Stimulated activated CD8-positive, alpha-beta memory T cell treated with anti-CD3 and anti-CD28 coated beads, Interleukin-4, amount 100 ng/mL, for 48 hours (primary cell): ENCODE measurements around the gene SLC24A3.

Experiments
- DNase-seq: peaks from one replicate; pipeline ENCODE4 v3.0.0-alpha.2; 2020

The SLC24A3 gene

DNA sequence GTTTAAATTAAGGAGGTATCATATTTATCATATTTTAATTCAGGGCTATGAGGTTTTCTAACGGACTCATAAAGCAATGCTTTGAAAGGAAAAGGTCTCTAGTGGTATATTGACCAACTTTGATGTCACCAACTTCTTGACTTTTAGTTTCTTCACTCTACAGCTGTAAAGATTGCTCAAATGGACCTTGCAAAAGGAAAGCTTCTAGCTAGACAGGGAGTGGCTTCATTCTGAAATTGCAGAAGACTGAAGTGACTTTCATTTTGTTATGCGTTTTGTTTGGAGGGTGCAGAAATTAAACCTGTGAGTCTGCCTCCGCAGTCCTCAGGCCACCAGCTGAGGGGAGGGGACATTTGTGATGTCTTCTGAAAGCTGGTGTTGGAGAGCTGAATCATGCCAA lies 95.7 kb downstream of the SLC24A3 start:
- no peak for DNase-seq

DNA sequence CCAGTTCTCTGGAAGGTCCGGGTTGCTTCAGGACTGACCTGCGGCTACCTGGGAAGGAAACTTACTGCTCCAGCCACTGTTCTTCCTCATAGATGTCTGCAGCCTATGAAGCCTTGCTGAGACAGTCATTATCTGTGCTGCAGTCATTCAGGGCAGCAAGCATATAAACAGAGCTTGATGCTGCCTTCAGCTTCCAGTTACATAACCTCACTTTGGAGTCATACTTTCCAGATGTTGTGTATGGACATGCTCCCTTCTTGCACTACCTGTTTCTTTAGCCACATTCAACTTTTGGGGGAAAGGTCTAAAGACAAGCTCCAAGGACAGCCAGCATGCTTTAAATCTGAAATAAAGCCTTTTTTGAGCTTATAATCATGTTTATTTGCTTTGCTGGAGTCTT lies 98.1 kb downstream of the SLC24A3 start:
- no peak for DNase-seq

DNA sequence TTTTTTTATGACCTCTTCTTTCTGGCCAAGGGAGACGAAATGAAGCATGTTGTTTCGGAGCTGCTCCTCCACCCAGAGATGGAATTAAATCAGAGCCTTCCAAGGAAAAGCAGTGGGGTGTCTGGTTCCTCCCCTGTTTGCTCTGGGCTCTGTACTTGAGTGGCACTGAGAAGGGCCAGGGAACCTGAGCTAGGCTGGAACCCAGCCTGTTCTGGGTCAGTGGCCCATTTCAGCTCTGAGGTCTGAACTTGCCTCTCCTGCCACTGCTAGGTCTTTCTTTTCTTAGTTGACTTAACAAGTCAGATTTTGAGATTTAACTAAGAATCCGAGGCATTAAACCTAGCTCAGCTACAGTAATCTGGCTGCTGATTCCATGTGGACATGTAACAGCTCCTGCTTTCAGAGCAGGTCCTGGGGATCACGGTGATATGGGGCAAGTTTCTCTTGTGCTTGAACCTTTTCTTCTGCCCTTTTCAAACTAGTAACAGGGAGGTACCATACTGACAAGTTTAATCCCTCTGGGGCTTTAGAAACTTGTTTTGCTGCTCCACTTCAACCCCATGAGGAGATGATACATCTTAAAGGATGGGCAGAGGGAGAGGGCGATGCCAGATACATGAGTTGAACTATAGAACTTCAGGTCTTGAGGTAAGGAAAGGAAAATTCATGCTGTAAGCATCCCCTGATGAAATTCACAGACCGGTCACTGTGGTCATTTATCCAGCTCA lies 101.1 kb downstream of the SLC24A3 start:
- no peak for DNase-seq

DNA sequence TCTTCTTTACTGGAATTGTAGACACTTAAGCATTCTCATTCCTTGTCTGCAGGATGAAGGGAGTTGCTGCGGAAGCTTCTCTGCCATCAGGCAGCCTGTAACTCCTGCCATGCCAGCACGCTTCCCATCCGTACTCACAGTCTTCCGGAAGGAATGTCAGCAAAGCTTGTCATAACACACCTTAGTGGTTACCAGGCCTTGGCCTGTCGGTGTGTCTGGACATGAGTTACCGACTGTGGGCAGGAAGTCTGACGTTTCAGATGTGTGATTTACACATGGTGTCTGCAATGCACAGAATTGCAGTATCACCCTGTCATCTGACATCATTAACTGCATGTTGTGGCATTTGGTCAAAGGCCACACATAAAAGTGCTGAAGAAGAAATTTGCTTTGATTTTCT lies 102.2 kb downstream of the SLC24A3 start:
- no peak for DNase-seq

DNA sequence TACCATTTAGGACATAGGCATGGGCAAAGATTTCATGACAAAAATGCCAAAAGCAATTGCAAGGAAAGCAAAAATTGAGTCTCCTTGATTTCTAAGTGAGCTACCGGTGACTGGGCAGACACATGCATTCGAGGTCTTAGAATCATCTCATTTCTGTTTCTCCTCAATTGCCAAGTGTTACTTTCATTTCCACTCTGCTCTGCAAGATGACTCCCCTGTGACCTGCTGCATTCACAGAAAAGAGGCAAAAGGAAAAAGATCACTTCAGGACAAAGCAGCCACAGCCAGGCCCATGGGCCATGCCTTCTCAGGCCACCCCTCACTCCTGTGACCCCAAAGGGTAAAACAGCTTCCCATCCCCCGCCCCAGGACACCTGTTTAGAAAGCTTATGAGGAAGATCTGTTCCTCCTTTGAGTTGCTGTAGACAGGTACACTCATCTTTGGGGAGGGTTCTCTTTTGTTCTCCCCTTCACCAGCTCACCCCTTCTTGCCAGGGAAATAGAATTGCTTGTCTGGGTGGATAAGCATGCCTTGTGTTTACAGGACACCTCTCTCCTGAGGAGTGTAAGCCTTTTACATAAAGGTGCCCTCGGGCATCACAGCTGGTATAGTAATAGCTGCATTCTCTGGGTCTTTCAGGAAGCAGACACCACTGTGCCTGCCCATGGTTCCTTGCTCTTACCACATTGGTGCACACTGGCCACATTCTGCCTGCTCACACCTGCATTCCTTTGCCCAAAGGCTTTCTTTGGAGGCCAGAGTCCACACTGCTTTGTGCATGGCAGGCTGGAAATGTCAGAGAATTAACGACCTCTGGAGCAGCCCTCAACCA lies 105.0 kb downstream of the SLC24A3 start:
- DNase-seq, result no peak

DNA sequence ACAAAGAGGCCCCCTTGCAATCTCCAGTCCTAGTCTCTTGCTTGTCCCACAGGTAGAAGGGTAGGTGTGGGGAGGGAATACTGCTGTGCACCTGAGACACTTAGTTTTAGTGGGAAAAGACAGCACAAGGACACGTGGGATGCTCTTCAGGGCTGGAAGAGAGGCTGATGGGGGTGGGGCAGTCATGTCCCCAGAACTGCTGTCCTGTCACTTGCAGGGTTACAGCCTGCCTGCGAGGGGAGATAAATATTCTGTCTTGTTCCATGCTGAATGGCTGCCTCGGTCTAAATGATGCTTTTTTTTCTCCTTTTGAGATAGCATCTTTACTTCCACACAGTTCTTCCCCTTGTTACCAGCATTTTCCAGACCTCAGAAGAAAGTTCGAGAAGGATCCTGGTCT lies 106.2 kb downstream of the SLC24A3 start:
- no peak for DNase-seq

DNA sequence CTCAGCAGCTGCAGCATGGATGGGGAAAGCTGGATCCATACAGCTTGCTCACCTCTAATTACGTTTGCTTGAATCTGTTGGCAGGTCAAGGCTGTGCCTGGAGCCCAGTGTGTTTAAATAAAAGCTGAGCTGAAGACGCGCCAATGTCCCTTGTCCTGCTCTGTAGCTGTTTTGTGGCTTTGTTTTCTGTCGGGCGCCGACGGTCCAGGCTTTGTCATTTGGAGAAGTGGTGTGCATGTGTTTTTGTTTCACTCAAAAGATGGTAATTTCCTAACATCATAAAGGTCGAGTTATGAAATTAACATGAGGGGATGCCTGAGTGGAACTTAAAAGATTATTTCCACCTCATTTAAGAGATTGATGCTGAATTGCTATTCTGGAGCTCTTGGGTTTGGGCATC lies 107.6 kb downstream of the SLC24A3 start:
- no peak for DNase-seq

DNA sequence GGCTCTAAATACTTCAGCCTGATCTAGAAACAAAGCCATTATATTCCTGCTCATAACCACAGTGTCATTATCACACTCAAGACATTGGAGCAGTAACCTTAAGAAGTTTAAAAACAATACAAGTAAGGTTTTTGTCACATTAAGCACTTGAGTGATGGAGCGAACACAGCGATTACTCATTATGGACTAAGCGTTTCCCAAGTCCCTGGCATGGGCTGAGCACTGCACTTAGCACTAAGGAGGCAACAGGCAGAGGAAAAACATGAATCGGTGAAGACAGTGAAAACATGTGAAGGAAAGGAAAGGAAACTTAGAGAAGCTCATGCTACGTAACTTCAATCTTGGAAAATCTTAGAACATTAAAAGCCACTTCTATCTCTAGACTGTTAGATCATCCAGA lies 108.7 kb downstream of the SLC24A3 start:
- DNase-seq, result no peak

DNA sequence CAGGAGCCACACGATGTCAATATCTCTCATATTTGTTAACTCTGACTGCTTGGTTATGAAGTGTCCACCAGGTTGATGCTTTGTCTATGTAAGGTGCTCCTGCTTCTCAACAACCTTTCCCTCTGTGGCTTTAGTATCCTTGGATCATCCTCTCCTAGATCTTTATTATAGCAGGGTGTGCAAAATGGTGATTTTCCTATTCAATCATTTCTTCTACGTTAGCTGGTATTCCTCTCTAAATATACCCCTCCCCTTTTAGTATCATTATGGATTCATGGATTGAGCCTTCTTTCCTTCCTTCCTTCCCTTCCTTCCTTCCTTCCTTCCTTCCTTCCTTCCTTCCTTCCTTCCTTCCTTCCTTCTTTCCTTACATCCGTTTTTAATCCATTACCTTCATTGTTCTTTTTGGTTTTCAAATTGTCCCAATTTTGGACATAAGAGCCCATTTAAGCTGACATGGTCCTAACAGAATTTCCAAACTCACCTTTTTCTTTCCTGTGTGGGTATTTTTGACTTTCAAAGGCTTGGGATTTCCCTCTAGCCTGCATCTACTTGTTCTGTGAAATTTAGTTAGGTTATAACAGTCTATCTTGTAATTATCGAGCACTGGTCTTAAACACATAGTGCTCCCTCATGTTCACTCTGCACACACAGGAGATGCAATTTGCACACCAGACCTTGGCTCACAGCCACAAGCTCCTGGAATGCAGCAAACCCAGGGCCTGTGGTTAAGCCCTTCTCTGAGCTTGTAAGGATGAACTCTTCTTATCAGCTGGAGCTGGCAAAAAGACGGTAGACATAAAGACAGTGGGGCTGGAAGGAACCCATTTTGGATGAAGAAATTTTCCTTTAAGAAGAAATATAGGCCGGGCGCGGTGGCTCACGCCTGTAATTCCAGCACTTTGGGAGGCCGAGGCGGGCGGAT lies 109.9 kb downstream of the SLC24A3 start:
- no peak for DNase-seq

DNA sequence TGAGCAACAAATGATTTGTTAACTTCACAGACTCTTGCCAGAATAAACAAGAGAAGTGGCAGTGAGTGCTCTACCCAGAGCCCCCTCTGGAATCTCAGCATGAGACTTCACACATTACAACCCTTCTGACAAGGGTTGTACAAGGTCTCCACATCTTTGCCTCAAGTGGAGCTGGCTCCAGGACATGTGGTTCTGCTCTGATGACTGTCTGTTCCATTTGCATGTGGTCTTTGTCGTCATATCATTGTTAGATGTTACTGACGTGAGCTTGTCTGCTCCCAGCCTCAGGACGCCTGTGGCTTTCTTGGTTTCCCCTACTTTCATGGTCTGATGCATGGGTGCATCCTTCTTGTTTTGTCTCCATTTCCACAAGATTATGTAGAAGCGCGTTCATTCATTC lies 115.0 kb downstream of the SLC24A3 start:
- no peak for DNase-seq

DNA sequence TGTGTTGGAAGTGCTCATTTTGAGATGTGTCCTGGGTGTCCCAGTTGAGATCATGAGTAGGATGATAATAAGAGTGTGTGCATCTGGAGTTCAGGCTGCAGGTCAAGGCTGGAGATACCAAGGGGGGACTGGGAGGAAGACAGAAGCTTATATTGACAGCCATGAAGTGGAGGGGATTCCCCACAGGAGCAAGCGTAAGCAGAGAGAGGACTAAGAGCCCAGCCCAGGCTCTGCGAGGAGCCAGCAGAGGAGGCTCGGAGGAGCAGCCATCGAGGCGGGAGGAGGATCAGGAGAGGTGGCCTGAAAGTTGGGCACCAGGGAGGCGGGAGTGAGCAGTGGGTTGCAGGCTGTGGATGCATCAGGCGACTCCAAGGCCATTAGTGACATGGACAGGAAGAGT lies 116.2 kb downstream of the SLC24A3 start:
- DNase-seq, result no peak

DNA sequence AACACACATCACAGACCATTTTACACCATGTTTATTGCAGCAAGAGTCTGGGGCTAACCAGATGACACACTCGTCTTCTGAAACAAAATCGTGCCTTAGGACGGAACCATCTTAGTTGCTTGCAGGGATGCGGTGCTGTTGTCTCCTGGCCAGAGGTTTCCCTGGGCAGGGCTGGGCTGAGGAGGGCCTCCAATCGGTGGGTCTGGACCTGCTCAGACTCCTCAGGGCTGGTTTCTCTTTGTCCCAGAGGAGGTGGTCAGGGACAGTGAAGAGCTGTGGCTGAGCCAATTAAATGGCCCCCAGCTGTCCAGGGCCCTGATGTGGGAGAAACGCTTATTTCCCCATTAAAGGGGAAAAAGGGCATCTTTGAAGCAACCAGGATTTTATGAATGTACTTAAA lies 117.6 kb downstream of the SLC24A3 start:
- DNase-seq, result no peak

DNA sequence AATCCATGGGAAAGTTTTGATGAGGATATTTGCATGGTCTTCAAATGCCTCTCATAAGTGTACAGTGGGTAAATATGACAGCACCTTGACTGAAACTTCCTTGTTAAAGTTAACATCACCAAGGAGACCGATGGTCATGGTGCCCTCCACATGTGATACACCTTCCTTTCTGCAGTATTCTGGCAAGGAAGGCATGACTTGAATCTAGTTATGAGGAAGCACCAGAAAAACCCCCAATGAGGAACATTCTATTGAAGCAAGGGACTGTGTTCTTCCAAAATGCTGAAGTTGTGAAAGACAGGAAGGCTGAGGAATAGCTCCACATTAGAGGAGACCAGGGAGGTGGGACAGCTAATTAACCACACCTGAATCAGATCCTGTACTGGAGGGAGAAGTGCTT lies 118.3 kb downstream of the SLC24A3 start:
- DNase-seq, result no peak

DNA sequence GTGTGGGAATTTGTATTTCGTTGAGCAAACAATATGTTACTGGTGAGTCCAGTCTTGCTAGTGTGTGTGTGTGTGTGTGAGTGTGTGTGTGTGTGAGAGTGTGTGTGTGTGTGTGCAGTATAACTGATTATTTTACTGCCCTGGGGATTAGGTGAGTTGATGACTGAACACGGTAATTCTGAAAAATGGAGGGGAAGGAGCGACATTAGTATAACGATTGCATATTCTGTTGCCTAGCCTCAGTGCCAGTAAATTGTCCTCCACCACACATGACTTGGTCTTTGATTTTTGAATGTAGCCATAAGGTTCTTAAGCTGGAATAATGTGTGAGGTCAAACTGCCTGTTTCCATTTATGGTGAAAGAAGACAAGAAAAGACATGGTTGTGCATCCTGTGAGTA lies 121.1 kb downstream of the SLC24A3 start:
- no peak for DNase-seq

DNA sequence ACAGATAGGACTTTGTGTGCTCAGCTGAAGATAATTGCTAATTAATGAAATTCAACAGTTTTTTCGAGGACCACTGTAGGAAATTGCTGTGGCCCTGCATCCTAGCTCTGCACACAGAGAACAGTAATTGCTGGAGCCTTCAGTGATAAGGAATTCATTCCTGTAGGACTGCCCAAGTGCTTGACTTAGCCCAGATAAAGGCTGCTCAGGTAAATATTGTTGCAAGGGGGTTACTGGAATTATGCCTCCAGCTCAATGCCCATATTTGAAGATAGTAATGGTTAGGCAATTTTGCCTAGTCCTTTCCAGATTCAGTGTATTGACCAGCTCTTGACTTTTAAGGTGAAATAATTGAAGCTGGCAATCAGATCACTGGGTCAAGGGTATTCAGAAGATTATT lies 122.9 kb downstream of the SLC24A3 start:
- no peak for DNase-seq

DNA sequence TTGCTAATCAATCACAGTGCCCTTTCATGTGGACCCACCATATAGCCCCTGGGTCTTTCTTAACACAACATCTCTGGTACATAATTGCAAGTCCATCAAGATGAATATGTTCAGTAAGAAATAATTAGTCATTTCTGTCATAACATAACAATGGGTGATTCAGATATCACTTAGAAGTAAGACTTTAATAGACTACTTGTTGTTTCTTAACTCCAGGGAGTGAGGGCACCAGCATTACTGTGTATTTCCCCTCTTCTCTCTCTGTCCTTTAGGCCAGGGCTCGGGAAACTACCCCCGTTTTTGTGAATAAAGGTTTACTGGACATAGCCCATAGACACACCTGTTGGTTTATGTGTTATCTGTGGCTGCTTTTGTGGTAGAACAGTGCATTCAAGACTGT lies 123.5 kb downstream of the SLC24A3 start:
- no peak for DNase-seq

DNA sequence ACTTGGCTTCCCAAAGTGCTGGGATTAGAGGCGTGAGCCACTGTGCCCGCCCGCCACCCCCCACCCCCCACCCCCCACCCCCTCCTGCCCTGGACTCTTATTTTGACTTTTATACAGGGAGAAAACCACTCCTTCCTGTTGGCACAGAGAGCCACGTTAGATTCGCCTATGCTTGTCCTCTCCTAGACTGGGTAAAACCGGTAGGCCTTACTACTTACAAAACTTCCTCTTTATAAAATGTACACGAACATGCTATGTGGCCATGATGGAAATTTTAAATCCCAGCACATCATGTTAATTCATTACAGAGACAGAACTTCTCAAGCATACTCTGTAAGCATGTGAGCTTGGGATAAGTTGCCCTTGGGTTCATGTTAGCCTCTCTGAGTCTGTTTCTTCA lies 124.2 kb downstream of the SLC24A3 start:
- no peak for DNase-seq

DNA sequence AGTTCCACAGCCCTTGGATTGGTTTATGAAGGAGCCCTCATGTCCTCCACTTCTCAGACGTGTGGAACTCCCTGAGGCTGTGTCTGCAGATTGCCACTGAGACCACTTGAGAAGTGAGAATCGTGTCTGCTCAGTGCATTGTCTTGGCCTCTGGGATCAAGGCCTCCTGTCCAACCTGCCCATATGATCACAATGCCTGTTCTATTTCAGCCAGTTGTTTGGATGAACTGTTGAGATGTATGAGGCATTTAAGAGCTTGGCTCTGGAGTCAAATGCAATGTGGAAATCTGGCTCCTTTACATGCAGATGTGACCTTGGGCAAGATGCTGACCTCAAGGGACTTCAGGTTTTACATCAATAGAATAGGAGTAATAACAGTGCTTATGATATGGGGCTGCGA lies 125.9 kb downstream of the SLC24A3 start:
- DNase-seq, result no peak

DNA sequence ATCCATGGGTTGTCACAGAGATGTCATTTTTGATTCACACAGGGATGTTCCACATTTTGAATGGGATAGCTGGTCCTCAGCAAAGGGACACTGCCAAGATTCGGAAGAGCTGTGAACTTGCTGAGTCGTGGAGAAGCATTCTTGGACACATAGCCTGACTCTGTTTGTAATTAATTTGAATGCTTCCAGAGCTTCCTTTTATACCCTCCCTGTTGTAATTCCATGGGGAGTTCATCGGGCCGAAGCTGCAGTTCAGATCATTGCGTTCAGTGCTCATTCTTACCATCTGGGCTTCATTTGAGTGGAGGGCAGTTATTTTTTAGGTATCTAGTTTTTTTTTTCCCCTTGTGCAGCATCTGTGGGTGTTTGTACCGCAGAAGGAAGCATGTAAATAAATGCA lies 126.5 kb downstream of the SLC24A3 start:
- DNase-seq, result no peak

DNA sequence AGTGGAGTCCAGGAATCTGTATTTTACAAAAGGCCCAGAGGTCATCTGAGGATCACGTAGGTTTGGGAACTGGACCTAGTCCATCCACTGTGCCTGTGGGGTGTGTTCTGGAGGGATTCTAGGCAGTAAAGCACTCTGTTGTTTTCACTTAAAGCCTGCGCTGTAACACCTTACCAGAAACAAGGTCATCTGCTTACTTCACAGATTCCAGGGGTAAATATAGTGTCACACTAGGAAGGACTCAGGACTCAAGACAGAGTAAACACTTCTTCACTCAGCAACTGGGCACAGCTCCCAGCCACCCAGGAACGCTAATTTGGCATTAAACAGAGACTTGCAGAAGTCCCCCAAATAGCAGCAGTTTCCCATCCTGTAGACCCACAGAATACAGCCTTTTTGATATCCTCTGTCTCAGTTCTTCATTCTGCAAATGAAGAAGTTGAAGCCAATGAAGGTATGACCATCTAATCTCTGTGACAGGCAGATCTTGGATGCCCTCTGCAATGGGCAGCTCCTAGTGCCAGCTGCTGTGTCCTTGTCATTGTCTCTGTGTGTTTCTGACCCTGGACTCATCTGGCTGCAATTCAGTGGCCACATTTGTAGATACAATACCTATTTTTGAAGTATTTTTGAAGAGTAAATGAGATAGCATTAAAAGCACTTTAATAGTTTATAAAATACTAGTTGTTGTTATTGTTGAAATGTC lies 129.1 kb downstream of the SLC24A3 start:
- DNase-seq, result no peak

DNA sequence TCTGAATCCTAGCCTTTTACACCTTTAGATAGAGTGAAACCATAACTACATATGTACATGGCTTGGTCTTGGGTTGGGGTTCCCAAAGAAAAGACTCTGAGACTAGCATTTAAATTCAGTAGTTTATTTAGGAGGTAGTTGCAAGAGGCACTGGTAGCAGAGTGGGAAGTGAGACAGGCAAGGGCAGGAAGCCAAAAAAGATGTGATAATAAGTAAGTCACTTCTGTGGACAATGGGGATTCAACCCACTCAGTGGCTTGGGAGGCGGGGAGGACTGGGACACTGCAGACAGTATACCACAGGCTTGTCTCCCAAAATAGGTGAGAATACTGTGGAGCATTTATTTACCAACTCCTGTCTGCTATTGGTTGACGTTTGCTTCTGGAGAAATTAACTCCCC lies 131.9 kb downstream of the SLC24A3 start:
- no peak for DNase-seq

DNA sequence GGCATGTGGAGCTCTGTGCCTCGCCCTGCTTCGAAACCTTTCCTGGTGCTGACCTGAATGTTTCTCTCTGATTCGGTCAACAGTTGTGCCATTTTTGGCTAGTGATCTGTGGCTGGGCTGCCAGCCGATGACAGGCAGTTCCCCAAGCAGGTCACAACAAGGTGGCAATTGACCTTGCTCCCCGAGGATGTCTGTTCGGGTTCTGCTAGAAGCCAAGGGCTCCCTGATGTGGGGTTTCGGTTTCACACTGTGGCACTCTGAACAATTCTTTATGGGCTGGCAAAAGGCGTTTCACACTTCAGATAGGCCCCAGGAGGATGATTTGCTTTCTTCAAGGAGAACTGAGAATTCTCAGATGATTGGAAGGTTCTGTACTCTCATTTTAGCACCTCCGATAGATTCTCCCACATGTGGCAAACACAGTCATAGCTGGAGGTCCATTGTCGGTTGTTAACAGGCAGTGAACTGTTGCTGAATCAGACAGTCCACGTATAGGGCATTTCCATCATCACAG lies 135.6 kb downstream of the SLC24A3 start:
- no peak for DNase-seq

DNA sequence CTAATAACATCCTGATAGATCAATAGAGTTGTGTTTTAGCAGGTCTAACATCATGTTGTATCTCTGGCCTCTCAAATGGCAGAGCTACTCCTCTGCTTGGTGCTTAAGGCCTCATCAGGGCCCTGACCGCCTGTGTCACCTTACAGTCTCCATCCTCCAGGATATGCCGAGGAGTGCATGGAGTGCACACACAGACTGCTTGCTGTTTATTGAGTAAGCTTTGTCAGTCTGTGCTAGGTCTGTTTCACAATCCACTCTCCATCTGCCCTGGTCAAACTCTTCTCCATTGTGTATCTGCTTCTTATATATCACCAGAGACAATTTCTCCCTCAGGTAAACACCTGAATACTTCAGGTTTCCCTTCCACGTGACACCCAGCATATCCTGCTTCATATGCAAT lies 136.1 kb downstream of the SLC24A3 start:
- no peak for DNase-seq
